Tibial nerve (tissue), 4 donors: ENCODE results near the gene MXRA8. TPM values are rescaled to one million over a fixed set of nuclear protein-coding genes. Genes with fewer than 3 reads are reported as not detected.

Experiments
- DNase-seq, 2 donors: peaks; one replicate each; pipeline ENCODE4 v3.0.0-alpha.2; 2019; ENCODE audit warnings: low spot score in 2 of 2
- H3K27ac ChIP-seq, 4 donors: fragments of 200-600 bp; sonication (generic) in 3 of 4; one replicate each; pipeline ENCODE4 v1.5.1; 2017 to 2019; ENCODE audit warnings: mild to moderate bottlenecking in 1 of 4
- H3K27me3 ChIP-seq, 2 donors: fragments of 200-600 bp; sonication (generic) in 1 of 2; one replicate each; pipeline versions ENCODE4 v1.5.1 to v1.6.0; 2017 to 2019
- H3K36me3 ChIP-seq, 3 donors: fragments of 200-600 bp; sonication (generic); one replicate each; pipeline ENCODE4 v1.5.1; 2018 to 2019
- H3K4me1 ChIP-seq, 4 donors: fragments of 200-600 bp; sonication (generic) in 3 of 4; one replicate each; pipeline ENCODE4 v1.5.1; 2017 to 2019
- H3K4me3 ChIP-seq, 4 donors: fragments of 200-600 bp; sonication (generic) in 3 of 4; one replicate each; pipeline ENCODE4 v1.5.1; 2017 to 2019; ENCODE audit warnings: mild to moderate bottlenecking in 1 of 4, moderate library complexity in 1 of 4
- H3K9me3 ChIP-seq, 4 donors: fragments of 200-600 bp; sonication (generic) in 3 of 4; one replicate each; pipeline ENCODE4 v1.5.1; 2017 to 2019
- EP300 ChIP-seq, 2 donors: sonication (generic); formaldehyde crosslinking; IDR thresholded peaks; one replicate each; pipeline ENCODE4 v1.6.1; 2017; ENCODE audit warnings: antibody characterized with exemption in 2 of 2, mild to moderate bottlenecking in 1 of 2
- POLR2A ChIP-seq, 2 donors: fragments of 450-650 bp; IDR thresholded peaks; one replicate each; pipeline ENCODE4 v1.6.1; 2017; ENCODE audit warnings: antibody characterized with exemption in 2 of 2, mild to moderate bottlenecking in 2 of 2, moderate library complexity in 2 of 2
- WGBS, 2 donors: methylation state at CpG; one replicate each; pipeline ENCODE4 v1.1.5; 2018; 5-methylcytosine and 5-hydroxymethylcytosine counted together
- total RNA-seq, 4 donors: library from RNA; depleted of rRNA; stranded (reverse); fragments of >200 nt; gene quantifications; one replicate each; pipeline ENCODE4 v1.1.0, GENCODE V29; 2016
- TF ChIP-seq, protein P1 (sequence below), 5 experiments: fragments of 200-600 bp in 3 of 5; fragments of 450-650 bp in 2 of 5; sonication (generic) in 3 of 5; IDR thresholded peaks; one replicate each; pipeline ENCODE4 v1.5.1; 2016 to 2019; ENCODE audit warnings: antibody characterized with exemption in 5 of 5, mild to moderate bottlenecking in 3 of 5, moderate library complexity in 2 of 5

Gene MXRA8
- 100 to 1,000 TPM; 351 to 659 (median 448) TPM for total RNA-seq

DNA sequence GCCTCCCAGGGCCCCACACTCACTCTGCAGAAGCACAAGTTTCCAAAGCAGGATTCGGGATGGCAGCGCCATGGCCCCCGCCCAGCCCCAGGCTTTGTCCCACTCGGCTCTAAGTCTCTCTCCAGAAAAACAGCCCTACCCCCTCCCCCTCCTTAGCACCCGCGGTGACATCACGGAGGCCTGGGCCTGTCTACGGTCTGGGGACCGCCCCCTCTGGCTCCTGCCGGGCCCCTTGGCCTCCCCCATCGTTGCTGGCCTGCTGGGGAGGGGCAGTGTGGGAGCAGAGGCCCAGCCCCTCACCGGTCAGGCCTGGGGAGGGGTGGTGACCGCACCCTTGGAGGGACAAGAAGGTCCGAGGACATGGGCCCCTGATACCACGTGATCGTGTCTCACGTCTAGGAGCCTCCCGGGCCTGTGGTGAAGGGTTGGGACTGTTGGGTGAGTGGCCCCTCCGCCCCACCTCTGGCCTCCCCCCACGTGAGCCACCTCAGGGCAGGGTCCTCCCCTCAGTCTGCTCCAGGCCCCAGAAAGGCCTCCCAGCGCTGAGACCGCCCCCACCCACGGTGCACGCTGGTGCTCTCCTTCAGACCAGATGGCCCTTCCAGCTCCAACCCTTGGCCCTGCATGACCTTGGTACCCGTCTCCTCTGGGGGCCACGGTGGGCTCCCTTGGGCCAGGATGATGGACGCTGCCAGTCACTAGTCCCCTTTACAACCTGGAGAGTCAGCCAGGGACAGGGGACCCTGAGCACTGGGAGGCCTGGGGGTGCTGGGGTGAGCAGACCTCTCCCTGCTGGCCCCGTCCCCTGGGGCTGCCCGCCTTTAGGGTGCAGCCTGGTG lies at the start of gene MXRA8:
TSS of gene MXRA8 (minus strand) at position 123 of the 839 bp plus-strand sequence. CDS start at position 72, 51 bp downstream.
- Histone ChIP-seq H3K27me3 (no peaks in the 10 kb centered on the region), H3K9me3 (no peaks in the 10 kb centered on the region), H3K36me3 (peaks cover 0 to 17% (median 4%) of the 10 kb centered on the region in 3 donors), H3K4me3 (peak within 1 kb of the TSS; percentile 49 to 86 (median 60)), H3K4me1 (peaks cover 0 to 77% (median 67%) of the 10 kb centered on the region in 4 donors), H3K27ac (peak within 1 kb of the TSS; percentile 81 to 92 (median 88))
- 14% methylated on average over 24 to 25 of the region's 29 CpGs for WGBS, 2 donors
- peak; percentile 79 to 82 for DNase-seq
- TF ChIP-seq EP300 (IDR thresholded peaks at IDR 0.05) (peak; percentile 4 to 72), POLR2A (IDR thresholded peaks at IDR 0.05) (peak in 1 of 2 donors; percentile 49)
- TF ChIP-seq, protein P1, sequence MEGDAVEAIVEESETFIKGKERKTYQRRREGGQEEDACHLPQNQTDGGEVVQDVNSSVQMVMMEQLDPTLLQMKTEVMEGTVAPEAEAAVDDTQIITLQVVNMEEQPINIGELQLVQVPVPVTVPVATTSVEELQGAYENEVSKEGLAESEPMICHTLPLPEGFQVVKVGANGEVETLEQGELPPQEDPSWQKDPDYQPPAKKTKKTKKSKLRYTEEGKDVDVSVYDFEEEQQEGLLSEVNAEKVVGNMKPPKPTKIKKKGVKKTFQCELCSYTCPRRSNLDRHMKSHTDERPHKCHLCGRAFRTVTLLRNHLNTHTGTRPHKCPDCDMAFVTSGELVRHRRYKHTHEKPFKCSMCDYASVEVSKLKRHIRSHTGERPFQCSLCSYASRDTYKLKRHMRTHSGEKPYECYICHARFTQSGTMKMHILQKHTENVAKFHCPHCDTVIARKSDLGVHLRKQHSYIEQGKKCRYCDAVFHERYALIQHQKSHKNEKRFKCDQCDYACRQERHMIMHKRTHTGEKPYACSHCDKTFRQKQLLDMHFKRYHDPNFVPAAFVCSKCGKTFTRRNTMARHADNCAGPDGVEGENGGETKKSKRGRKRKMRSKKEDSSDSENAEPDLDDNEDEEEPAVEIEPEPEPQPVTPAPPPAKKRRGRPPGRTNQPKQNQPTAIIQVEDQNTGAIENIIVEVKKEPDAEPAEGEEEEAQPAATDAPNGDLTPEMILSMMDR (IDR thresholded peaks at IDR 0.05) = no peak

DNA sequence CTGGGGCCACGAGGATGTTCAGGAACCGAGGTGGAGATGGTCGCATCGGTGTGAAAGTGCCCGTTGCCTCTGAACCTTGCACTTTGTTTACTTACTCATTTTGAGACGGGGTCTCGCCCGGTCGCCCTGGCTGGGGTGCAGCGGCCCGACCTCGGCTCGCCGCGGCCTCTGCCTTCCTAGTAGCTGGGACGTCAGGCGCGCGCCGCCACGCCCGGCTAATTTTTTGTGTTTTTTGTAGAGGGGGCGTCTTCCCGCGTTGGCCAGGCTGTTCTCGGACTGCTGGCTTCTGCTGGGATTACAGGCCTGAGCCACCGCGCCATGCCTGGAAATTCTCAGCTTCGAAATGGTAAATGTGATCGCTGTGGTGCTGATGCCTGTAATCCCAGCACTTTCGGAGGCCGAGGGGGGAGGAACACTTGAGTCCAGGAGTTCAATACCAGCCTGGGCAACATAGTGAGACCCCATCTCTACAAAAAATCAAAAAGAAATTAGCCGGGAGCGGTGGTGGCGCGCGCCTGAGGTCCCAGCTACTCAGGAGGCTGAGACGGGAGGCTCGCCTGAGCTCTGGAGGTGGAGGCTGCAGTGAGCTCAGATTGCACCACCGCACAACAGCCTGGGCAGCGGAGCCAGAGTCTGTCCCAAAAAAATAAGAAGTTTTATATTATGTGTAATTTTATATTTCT lies 49.4 kb upstream of the MXRA8 start:
- H3K4me3 ChIP-seq = peak overlapping the region; percentile 76 to 98 (median 88)
- H3K27ac ChIP-seq = peak overlapping the region; percentile 32 to 91 (median 86)
- TF ChIP-seq EP300 (IDR thresholded peaks at IDR 0.05) (no peak), POLR2A (IDR thresholded peaks at IDR 0.05) (no peak)
- TF ChIP-seq, protein P1 (IDR thresholded peaks at IDR 0.05) = no peak
- H3K27me3 ChIP-seq = no peaks in the 10 kb centered on the region
- H3K9me3 ChIP-seq = no peaks in the 10 kb centered on the region
- DNase-seq = no peak
- peaks cover 4 to 62% (median 21%) of the 10 kb centered on the region in 4 donors for H3K4me1 ChIP-seq
- 11 to 13% methylated on average over 36 to 41 of the region's 41 CpGs for WGBS, 2 donors
- H3K36me3 ChIP-seq = peaks cover 0 to 40% (median 0%) of the 10 kb centered on the region in 3 donors

DNA sequence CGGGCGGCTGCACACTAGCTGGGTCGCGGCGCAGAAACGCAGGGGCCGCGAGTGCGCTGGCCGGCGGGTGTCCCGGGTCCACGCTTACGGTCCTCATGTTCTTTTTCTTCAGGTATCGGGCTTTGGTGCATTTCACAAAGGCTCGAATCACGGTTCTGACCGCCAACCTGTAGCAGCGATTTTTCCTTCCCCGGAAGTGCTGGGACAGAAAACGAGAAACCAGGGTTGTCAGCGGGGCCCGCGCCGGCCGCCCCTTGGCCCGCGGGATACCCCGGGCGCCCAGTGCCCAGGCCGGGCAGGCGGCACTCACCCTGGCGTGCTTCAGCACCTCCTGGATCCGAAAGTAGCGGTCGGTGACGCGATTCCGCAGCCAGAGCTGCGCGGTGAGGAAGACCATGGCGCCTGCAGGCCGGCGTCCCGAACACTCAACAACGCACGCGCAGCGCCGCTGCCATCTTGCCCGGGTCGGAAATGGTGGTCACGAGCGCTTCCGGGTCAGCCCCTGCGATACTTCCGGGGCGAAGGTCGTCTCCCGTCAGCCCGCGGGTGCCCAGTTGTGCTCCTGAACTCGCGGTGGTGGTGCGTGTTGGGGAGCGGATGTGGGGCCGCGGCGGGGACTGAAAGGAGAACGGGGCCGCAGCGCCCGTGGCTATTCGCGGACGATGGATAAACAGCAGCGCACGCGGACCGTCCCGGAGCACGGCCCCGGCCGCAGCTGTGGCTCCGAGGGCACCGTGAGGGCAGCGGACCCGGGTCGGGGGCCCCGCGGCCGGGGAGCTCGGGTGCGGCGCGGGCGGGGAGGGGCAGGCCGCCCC lies 48.7 kb upstream of the MXRA8 start, which contains the start of gene MRPL20:
TSS of gene MRPL20 (minus strand) at position 473 of the 815 bp plus-strand sequence. CDS start at position 397, 76 bp downstream.
- Histone ChIP-seq H3K36me3 (peaks cover 0 to 47% (median 0%) of the 10 kb centered on the region in 3 donors), H3K27me3 (no peaks in the 10 kb centered on the region), H3K9me3 (no peaks in the 10 kb centered on the region), H3K4me1 (peaks cover 4 to 65% (median 21%) of the 10 kb centered on the region in 4 donors), H3K27ac (peak within 1 kb of the TSS; percentile 53 to 91 (median 86)), H3K4me3 (peak within 1 kb of the TSS; percentile 76 to 98 (median 88))
- 0% methylated on average over 49 to 76 of the region's 98 CpGs for WGBS, 2 donors
- TF ChIP-seq POLR2A (IDR thresholded peaks at IDR 0.05) (peak; percentile 40 to 75), EP300 (IDR thresholded peaks at IDR 0.05) (peak; percentile 82 to 98)
- TF ChIP-seq, protein P1 (IDR thresholded peaks at IDR 0.05) = peak in 1 of 5 experiments; percentile 28
- peak; percentile 88 to 90 for DNase-seq

DNA sequence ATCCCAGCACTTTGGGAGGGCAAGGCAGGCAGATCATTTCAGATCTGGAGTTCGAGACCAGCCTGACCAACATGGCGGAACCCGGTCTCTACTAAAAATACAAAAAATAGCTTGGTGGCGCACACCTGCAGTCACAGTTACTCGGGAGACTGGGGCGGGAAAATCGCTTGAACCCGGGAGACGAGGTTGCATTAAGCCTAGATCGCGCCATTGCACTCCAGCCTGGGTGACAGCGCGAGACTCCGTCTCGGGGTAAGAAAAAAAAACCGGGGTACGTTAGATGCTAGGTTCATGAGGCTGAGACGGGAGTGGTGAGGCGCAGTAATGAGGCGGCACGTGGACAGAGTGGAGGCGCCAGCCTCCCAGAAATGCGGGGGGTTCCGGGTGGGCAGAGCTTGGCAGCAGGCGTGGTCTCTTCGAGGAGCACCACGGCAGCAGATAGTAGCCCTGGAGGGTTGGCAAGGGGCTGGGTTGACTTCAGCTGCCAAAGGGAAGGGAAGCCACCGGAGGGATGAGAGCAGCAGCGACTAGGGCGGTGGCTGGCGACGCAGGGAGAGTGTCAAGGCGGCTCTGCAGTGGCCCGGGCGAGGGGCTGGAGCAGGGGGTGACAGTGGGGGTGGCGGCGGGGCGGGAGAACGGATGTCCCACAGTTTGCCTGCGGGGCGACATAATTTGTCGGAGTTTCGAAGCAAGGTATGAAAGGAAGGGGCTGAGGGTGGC lies 47.9 kb upstream of the MXRA8 start:
- Histone ChIP-seq H3K27ac (peak overlapping the region; percentile 53 to 91 (median 84)), H3K27me3 (no peaks in the 10 kb centered on the region), H3K4me1 (peaks cover 4 to 72% (median 21%) of the 10 kb centered on the region in 4 donors), H3K4me3 (peak overlapping the region; percentile 76 to 98 (median 88)), H3K36me3 (peaks cover 0 to 55% (median 0%) of the 10 kb centered on the region in 3 donors), H3K9me3 (no peaks in the 10 kb centered on the region)
- TF ChIP-seq, protein P1 (IDR thresholded peaks at IDR 0.05) = no peak
- no peak for TF ChIP-seq EP300 (IDR thresholded peaks at IDR 0.05)
- no peak for TF ChIP-seq POLR2A (IDR thresholded peaks at IDR 0.05)
- no peak for DNase-seq
- 37 to 41% methylated on average over 43 of the region's 43 CpGs for WGBS, 2 donors
